Measurements from ENCODE around the gene GALNT17. TPM values are rescaled to one million over a fixed set of nuclear protein-coding genes. Genes with fewer than 3 reads are reported as not detected.

Gene GALNT17
- total and polyA plus RNA-seq, 12 donors, result 15.1 to 87.0 (median 55.4) TPM

DNA sequence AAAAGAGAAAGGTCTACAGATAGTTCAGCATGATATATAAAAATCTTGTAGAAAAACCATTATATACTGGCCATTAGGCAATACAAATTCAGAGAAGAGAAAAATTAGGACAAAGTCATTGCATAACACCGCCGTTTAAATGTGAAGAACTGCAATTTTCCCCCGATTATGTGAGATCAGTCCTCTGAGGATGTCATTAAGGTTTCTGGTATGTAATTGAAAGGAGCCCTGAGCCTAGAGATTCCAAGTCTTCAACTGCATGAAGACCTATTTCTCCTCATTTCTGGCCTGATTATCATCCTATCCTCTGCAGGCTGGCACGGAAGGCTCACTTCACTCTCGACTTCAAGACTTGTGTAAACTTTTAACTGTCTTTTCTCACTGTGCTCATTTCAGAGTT lies 395.3 kb downstream of the GALNT17 start:
- no peaks in the 10 kb centered on the region for H3K4me1 ChIP-seq
- 77 to 78% methylated on average over 5 of the region's 5 CpGs for WGBS, 2 donors
- no peaks in the 10 kb centered on the region for H3K36me3 ChIP-seq
- ATAC-seq (no peak), DNase-seq (no peak)
- H3K27me3 ChIP-seq, result no peaks in the 10 kb centered on the region
- H3K27ac ChIP-seq, result no peak overlapping the region
- peaks cover 0 to 6% (median 0%) of the 10 kb centered on the region in 11 donors for H3K9me3 ChIP-seq
- intact Hi-C loops (cut with DNase I), result loop anchor here in 1 of 10 donors (10.0 kb wide), 1 partner anchor 208 kb away; no protein-coding TSS in a partner anchor
- H3K4me3 ChIP-seq, result no peak overlapping the region
- TF ChIP-seq, protein P1, sequence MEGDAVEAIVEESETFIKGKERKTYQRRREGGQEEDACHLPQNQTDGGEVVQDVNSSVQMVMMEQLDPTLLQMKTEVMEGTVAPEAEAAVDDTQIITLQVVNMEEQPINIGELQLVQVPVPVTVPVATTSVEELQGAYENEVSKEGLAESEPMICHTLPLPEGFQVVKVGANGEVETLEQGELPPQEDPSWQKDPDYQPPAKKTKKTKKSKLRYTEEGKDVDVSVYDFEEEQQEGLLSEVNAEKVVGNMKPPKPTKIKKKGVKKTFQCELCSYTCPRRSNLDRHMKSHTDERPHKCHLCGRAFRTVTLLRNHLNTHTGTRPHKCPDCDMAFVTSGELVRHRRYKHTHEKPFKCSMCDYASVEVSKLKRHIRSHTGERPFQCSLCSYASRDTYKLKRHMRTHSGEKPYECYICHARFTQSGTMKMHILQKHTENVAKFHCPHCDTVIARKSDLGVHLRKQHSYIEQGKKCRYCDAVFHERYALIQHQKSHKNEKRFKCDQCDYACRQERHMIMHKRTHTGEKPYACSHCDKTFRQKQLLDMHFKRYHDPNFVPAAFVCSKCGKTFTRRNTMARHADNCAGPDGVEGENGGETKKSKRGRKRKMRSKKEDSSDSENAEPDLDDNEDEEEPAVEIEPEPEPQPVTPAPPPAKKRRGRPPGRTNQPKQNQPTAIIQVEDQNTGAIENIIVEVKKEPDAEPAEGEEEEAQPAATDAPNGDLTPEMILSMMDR (IDR thresholded peaks at IDR 0.05), result no peak

DNA sequence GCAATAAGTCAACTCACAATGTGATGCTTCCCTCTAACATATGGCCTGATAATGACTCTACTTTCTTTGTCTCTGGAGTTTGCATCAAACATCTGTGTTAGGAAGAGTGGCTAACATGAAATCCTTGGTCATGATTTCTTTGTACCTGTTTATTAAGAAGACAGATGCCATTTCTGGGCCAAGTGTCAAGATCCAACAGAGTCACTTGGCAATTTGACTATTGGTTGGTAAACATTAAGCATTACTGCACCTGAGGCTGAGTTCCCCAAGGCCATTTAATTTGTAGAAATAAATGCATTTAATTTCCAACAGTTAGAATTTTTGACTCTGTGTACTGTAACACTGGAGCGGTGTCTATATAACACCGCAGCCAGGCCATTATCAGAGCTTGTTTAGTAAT lies 403.7 kb downstream of the GALNT17 start:
- TF ChIP-seq, protein P1 (IDR thresholded peaks at IDR 0.05), result no peak
- H3K4me3 ChIP-seq, result no peak overlapping the region
- 96 to 99% methylated on average over 2 of the region's 2 CpGs for WGBS, 2 donors
- no peaks in the 10 kb centered on the region for H3K36me3 ChIP-seq
- no peaks in the 10 kb centered on the region for H3K9me3 ChIP-seq
- H3K27me3 ChIP-seq, result no peaks in the 10 kb centered on the region
- DNase-seq (no peak), ATAC-seq (no peak)
- no peak overlapping the region for H3K27ac ChIP-seq
- intact Hi-C loops (cut with DNase I), result loop anchor here in 1 of 10 donors (10.0 kb wide), 1 partner anchor 171 kb away; no protein-coding TSS in a partner anchor
- H3K4me1 ChIP-seq, result no peaks in the 10 kb centered on the region

DNA sequence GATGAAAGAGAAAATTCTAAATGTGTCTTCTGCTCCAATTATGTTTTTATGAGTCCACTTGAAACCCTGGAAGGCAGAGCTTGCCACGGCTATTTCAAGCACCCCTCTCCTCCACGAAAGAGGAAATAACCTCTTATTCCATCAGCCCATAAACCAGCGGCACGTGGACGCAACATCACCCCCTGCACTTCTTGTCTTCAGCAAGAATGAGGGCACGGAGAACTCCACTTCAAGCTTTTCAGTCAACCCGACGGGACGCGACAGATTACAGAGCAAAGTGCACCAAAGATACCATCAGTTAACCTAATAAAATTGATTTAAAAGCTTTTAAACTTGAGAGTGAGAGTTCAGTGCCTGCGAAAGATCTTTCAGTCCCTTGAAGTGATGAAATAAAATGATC lies 406.3 kb downstream of the GALNT17 start:
- TF ChIP-seq, protein P1 (IDR thresholded peaks at IDR 0.05), result no peak
- Histone ChIP-seq H3K27ac (no peak overlapping the region), H3K9me3 (no peaks in the 10 kb centered on the region), H3K4me1 (no peaks in the 10 kb centered on the region), H3K27me3 (no peaks in the 10 kb centered on the region), H3K36me3 (no peaks in the 10 kb centered on the region), H3K4me3 (no peak overlapping the region)
- DNase-seq (no peak), ATAC-seq (no peak)
- 58 to 60% methylated on average over 11 of the region's 11 CpGs for WGBS, 2 donors
- intact Hi-C loops (cut with DNase I), result loop anchor here in 1 of 10 donors (10.0 kb wide), 1 partner anchor 173 kb away; no protein-coding TSS in a partner anchor

DNA sequence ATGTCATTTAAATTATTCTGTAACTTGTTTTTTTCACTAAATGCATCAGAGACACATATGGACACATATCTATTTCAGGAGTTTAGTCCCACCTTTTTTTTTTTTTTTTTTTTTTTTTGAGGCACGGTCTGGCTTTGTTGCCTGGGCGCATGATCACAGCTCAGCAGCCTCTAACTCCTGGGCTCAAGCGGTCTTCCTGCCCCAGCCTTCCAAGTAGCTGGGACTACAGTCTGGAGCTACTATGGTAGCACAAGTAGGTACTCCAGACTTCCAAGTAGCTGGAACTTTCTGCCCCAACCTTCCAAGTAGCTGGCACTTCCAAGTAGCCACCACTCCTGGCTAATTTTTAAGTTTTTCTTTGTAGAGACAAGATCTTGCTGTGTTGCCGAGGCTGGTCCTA lies 407.7 kb downstream of the GALNT17 start:
- Histone ChIP-seq H3K4me3 (no peak overlapping the region), H3K9me3 (no peaks in the 10 kb centered on the region), H3K27ac (no peak overlapping the region), H3K4me1 (no peaks in the 10 kb centered on the region), H3K27me3 (no peaks in the 10 kb centered on the region), H3K36me3 (no peaks in the 10 kb centered on the region)
- TF ChIP-seq, protein P1 (IDR thresholded peaks at IDR 0.05), result no peak
- no peak for ATAC-seq
- intact Hi-C loops (cut with DNase I), result loop anchor here in 1 of 10 donors (10.0 kb wide), 1 partner anchor 175 kb away; no protein-coding TSS in a partner anchor
- no peak for DNase-seq
- 91 to 98% methylated on average over 4 of the region's 4 CpGs for WGBS, 2 donors
